ENCODE results near the gene LPCAT2. TPM values are rescaled to one million over a fixed set of nuclear protein-coding genes. Genes with fewer than 3 reads are reported as not detected.

LPCAT2 gene, protein sequence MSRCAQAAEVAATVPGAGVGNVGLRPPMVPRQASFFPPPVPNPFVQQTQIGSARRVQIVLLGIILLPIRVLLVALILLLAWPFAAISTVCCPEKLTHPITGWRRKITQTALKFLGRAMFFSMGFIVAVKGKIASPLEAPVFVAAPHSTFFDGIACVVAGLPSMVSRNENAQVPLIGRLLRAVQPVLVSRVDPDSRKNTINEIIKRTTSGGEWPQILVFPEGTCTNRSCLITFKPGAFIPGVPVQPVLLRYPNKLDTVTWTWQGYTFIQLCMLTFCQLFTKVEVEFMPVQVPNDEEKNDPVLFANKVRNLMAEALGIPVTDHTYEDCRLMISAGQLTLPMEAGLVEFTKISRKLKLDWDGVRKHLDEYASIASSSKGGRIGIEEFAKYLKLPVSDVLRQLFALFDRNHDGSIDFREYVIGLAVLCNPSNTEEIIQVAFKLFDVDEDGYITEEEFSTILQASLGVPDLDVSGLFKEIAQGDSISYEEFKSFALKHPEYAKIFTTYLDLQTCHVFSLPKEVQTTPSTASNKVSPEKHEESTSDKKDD
- total RNA-seq, result 12.7 and 18.0 TPM in 2 replicates

DNA sequence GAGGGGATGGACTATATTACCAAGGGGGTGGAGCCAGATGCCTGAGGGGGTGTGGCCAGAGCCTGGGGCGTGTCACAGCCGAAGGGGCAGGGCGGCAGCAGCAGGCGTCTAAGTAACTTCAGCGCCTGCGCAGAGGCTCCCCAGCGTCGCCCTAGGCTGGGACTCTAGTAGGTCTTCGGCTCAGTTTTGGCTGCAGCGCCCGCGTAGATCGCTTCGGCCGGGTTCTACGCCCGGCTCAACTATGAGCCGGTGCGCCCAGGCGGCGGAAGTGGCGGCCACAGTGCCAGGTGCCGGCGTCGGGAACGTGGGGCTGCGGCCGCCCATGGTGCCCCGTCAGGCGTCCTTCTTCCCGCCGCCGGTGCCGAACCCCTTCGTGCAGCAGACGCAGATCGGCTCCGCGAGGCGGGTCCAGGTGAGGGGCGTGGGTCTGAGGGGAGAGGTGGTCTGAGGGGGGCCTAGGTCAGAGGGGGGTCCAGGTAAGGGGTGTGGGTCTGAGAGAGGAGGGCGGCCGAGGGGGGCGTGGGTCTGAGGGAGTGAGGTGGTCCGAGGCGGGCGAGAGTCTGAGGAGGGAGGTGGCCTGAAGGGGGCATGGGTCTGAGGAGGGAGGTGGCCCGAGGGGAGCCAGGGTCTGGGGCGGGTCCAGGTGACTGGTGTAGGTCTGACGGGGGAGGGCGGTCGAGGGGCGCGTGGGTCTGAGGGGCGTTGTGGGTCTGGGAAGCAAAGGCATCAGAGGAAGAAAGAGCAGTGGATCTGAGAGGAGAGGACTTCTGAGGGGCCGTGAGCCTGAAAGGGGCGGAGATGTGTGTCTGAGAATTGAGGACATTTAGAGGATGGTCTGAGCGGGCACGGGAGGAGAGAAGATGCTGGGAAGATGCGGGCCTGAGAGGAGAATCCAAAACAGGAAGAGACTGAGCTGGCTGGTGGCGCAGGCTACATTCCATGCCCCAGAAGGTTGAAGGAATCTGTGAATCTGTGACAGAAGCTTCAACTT is at the start of gene LPCAT2:
Gene LPCAT2 (plus strand): TSS at position 132 of the 991 bp plus-strand sequence. CDS start 110 bp downstream, at position 242.

DNA sequence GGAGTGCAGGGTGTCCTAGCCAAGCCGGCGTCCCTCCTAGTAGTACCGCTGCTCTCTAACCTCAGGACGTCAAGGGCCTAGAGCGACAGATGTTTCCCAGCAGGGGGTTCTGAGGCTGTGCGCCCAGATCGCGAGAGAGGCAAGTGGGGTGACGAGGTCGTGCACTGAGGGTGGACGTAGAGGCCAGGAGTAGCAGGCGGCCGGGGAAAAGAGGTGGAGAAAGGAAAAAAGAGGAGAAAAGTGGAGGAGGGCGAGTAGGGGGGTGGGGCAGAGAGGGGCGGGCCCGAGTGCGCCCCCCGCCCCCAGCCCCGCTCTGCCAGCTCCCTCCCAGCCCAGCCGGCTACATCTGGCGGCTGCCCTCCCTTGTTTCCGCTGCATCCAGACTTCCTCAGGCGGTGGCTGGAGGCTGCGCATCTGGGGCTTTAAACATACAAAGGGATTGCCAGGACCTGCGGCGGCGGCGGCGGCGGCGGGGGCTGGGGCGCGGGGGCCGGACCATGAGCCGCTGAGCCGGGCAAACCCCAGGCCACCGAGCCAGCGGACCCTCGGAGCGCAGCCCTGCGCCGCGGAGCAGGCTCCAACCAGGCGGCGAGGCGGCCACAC is 29.9 kb upstream of the LPCAT2 start, which contains the start of gene MMP2:
Gene MMP2 (plus strand): TSS at position 372 of the 603 bp plus-strand sequence. CDS start 282 bp downstream, outside the sequence.

DNA sequence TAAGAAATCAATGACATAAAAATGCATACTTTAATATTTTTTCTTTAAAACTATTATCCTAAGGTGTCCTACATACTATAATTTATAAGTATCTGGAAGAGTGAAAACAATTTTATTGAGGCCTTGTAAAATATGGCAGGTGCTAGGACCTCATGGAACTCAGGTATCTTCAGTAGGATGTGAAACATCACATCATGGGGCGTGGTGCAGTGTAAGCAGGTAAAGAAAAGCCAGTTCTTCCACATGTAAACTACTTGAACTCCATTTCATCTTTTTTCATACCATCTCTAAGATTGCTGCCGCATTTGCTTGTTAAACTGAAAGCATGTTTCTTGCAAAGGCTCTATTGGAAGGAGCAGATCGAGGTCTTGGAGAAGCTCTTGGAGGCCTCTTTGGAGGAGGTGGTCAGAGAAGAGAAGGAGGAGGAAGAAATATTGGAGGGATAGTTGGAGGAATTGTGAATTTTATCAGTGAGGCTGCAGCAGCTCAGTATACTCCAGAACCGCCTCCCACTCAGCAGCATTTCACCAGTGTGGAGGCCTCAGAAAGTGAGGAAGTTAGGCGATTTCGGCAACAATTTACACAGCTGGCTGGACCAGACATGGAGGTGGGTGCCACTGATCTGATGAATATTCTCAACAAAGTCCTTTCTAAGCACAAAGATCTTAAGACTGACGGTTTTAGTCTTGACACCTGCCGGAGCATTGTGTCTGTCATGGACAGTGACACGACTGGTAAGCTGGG is 57.7 kb downstream of the LPCAT2 start, which contains the start of gene CAPNS2:
Gene CAPNS2 (plus strand): TSS at position 253 of the 744 bp plus-strand sequence. CDS start 73 bp downstream, at position 326.

Other genes starting within 250 kb of the LPCAT2 start
- gene IRX6, start 184.9 kb upstream of the LPCAT2 start, total RNA-seq, result not detected in 2 replicates
- gene MMP2, start 29.9 kb upstream of the LPCAT2 start, total RNA-seq, result 881 and 1,311 TPM in 2 replicates
- gene CAPNS2, start 57.6 kb downstream of the LPCAT2 start, total RNA-seq, result 0.57 and 0.92 TPM in 2 replicates
- gene SLC6A2, start 146.9 kb downstream of the LPCAT2 start, total RNA-seq, result not detected in 2 replicates